GM23248 (cell line): ENCODE data around the gene APCDD1.

Source experiments
- EZH2 ChIP-seq: fragments of 200-600 bp; sonication (generic); IDR thresholded peaks from 2 replicates; pipeline ENCODE4 v1.6.1; 2018; ENCODE audit warnings: antibody characterized with exemption, mild to moderate bottlenecking; ENCODE audit not compliant: insufficient read depth, poor library complexity, severe bottlenecking
- EZH2phosphoT487 ChIP-seq: fragments of 200-600 bp; sonication (generic); IDR thresholded peaks from 2 replicates; pipeline ENCODE4 v1.6.1; 2018; ENCODE audit warnings: antibody characterized with exemption, moderate library complexity, mild to moderate bottlenecking, low read depth; ENCODE audit not compliant: insufficient read depth

GRCh38 chr18:10485475-10485874, 31.0 kb downstream of the APCDD1 start:
- TF ChIP-seq EZH2phosphoT487: no peak
- no peak for TF ChIP-seq EZH2
